ENCODE results near the gene CTRL.
A peak's percentile ranks its signal among the peaks of the same experiment; 100 is the strongest.
"Not testable (repeated sequence)": the region's sequence is repeated elsewhere in the genome, so short reads cannot be mapped to it uniquely, and the experiment has no call there.

Gene CTRL

DNA sequence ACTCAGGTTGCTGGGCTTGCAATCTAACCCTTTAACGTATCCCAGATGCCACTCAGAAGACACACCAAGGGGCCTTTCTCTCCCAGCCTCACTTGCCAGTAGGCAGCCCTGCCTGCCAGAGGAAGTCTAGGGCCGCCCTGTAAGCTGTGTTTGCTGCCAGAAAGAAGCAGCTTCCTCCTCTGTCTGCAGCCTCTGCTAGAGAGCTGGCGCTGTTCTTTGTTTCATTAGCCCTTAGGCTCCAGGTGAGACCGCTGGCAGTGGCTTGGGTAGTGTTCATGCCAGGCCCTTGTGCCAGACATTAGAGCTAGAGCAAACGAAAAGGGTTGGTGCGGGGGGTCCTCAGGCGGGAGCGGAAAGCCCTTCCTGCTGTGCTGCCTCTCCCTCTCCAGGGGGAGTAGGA lies 8.9 kb downstream of the CTRL start:
- no peak for DNase-seq

DNA sequence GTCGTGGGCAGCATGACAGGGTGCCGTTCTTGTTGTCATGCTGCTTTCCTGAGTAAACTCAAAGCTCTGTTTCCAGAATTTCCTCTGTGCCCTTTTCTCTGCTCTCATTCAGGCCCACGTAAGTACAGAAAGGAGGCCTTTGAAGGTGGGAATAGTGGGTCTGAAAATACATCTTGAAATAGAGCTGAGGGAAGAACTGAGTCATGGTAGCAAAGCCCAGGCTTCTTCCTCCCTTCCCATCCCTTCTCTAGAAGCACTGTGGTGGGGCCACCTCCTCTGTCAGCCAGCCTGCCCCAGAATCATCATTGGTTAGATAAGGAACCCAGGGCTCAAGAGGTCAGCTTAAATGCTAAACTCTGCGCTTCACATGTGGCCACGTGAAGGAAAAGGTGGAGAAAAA lies 9.4 kb downstream of the CTRL start:
- DNase-seq = no peak

DNA sequence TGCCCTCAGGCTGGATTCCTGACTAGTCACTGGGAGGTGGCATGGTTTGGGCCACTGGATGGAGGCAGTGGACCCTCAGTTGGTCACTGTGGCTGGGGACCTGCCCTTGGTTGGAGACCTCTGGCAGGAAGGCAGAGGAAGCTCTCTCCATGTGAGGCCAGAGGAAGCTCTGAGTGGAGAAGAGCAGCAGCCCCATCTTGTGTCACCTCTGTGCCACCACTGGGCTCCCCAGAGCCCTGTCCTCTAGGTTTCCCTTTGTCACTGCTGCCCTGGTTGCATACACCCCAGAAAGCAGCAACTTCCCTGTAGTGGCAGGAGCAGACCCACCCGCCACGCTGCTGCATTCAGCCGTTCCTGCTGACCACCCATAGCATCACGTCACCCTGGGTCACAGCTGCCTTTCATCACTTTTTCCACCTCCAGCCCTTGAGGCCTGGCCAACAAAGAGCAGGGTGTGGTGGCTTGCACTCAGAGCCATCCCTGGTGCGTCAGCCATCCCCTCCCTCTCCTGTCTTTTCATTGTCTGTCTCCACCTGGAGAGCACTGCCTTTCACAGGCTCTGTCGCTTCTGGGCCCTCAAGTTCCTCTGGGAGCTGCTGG lies 11.9 kb downstream of the CTRL start:
- no peak for DNase-seq

DNA sequence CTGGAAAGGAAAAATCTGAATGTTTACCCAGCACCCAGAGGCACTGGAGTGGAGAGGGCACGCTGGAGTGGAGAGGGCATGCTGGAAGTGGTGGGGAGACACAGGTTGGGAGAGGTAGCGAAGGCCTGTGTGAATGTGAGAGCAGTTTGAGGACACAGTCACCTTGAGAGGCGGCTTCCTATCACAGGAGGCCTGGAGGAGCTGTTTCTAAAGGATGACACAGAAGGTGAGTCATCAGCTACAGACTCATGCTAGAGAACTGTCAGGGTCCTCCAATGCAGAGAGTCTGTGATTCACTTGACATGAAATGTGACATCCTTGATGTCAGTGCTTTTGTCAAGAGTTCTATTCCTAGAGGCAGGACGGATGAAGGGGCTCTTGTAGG lies 13.8 kb downstream of the CTRL start:
- DNase-seq = no peak

DNA sequence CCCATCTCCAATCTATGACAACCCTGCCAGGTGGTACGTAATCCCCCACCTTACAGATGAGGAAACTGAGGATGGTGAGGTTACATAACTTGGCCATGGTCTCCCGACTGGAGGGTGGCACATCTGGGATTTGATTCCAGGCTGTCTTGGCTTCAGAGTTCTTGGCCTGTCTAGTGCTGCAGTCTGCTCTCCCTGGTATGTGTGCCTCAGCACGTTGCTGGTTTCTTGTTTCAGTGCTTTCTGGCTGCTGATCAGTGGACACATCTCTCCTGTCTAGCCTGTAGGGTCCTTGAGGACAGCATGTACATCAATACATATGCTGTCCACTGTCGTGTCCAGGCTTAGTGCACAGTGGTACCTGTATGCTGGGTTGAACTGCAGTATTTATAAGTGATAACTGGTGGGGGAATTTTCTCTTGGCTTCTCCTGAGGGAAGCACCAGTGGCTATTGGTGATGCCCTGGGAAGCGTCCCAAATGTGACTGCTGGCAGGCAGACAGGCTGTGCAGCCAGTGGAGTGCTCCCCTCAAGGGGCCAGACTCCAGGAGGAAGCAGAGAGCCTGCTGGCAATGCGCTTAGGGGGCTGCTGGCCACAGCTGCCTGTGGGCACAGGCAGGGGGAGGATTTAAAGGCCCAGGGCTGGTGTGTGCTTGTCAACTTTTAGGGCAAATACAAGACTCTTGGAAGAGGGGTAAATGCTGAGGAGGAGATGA lies 14.4 kb downstream of the CTRL start:
- no peak for DNase-seq

DNA sequence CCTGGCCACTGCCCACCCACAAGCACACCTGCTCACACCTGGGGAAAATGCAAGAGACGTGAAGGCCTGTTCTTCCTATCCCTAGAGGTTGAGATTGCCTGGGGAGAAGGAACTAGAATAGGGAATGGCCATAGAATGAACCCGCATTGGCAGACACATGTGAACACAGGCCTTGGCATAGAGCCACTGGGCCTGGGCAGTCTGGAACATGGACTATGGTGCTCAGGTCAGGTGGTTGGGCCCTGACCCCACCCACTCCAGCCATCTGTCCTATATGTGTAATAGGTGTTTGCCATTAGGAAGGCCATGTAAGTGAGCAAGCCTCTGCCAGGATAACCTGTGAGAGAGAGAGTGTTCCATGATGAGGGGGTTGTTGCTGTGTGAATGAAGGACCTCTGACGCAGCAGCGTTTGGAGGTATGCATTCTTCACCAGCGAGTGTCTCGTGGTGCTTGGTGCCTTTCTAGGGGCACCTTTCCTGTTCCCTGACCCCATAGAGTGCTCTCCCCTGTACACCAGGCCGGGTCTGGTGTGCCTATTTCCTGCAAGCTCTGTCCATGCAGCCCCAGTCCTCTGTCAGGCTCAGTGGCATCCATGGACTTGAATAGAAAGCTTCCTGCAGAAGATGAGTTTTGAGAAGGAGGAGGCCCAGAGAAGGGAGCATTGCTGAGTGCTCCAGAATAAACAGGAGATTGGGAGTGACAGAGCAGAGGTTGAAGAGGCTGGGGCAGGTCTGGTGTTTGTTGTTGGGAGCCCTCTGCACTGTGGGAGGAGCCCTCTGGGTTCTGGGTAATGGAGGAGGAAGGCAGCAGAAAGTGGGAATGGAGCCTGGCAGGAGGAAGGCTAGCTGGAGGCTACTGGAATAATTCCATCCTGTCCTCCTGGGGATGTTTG lies 15.6 kb downstream of the CTRL start:
- no peak for DNase-seq

DNA sequence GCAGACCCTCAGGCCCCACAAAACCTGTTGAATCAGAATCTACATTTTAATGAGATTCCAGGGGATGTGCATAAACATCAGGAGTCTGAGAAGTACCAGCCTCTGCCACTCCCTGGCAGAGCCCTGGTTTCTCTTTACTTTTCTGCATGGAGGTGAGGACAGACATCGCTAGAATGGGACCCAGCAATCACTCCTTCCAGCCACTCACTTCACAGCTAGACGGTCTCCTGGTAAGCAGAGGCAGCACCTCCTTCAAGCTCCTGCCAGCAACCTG lies 16.2 kb downstream of the CTRL start:
- DNase-seq = not testable (repeated sequence)

DNA sequence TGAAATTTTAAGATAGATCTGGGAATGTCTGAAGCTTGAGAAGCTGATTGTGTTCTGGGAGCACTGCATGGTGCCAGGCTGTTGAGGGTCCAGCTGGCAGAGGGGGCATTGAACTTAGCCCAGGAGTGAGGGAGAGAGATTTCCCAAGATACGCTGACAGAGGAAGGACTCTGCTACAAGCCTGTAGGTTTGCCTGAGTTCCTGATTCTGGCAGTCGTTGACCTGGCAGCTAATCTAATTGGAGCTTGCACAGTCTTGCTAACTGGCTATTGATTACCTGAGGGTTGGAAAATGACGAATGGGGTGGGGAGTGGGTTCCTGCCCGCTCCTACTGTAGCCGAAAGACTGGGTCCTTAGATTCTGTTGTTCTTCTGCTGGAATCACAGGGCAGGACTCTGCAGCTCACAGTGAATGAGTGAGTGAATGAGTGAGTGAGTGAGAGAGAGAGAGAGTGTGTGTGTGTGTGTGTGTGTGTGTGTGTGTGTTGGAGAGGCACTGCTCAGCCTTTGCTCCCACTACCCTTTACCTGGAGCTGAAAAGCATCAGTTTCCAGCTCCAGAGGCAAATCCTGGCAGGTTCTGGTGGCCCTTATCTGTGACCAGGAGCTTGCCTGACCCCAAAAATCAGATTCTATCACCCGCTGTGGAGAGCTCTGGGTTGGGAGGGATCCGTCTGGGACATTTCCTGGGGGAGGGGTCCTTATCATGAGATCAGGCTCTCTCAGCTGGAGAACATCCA lies 16.7 kb downstream of the CTRL start:
- DNase-seq = no peak

DNA sequence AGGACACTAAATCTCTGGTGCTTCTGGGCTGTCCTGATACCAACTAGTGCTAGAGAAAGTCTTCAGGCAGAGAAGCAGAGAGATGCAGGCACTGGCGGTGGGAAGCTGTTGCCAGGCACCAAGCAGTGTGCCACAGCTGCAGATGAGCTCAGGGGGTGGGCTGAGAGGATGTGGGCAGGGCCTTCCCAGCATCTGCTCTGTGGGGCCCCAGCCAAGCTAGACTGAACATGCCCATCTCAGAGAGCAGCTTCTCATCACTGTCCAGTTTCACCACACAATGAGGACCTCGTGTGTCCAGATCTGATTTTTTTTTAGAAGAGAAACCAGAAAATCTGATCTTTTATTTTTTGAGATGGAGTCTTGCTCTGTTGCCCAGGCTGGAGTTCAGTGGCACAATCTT lies 21.5 kb downstream of the CTRL start:
- DNase-seq = no peak

DNA sequence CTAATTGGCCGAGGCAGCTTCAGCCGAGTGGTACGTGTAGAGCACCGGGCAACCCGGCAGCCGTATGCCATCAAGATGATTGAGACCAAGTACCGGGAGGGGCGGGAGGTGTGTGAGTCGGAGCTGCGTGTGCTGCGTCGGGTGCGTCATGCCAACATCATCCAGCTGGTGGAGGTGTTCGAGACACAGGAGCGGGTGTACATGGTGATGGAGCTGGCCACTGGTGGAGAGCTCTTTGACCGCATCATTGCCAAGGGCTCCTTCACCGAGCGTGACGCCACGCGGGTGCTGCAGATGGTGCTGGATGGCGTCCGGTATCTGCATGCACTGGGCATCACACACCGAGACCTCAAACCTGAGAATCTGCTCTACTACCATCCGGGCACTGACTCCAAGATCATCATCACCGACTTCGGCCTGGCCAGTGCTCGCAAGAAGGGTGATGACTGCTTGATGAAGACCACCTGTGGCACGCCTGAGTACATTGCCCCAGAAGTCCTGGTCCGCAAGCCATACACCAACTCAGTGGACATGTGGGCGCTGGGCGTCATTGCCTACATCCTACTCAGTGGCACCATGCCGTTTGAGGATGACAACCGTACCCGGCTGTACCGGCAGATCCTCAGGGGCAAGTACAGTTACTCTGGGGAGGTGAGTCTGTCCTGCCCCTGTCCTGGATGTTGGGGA lies 22.5 kb downstream of the CTRL start:
- no peak for DNase-seq

DNA sequence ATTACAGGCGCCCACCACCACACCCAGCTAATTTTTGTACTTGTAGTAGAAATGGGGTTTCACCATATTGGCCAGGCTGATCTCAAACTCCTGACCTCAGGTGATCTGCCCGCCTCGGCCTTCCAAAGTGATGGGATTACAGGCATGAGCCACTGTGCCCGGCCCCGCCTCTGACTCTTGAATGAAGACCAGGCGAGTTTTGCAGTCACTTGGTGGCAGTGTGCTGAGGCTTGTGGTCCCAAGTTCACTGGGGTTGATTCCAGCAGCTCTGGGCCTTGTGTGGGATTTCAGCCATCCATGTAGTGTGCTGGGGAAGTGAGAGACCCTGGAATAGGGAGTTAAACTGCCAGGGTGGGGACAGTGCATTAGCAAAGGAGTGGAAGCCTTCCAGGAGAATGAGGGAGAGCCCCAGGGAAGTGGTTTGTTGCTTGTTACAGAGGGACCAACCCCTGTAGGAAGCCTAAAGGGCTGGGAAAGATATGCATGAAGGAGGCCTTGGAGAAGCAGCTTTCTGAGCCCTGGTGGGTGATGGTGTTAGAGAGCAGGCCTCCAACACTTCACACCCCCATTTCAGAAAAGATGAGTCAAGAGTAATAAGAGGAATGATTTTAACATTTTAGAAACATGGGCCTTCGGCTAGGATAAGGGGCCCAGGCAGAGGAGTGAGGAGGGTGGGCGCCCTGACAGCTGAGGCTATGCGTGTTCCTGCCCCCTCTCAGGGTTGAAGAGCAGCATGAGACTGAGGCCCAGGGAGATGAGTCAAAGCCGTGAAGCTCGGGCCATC lies 24.1 kb downstream of the CTRL start:
- no peak for DNase-seq

DNA sequence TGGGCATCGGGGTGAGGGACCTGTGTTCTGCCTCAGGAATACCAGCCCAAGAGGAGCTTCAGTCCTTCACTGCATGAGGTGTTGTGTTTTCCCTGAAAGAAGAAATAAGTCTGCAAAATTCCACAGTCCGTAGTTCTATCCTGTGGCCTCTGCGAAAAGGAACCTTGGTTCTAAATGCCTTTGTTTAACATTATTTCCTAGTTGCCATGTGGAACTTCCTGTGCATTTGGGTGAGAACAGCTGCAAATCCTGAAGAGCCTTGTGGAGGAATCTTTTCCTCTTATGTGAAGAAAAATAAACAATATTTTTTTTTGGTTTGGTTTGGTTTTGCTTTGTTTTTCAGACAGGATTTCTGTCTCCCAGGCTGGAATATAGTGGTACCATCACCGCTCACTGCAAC lies 28.8 kb downstream of the CTRL start:
- no peak for DNase-seq

DNA sequence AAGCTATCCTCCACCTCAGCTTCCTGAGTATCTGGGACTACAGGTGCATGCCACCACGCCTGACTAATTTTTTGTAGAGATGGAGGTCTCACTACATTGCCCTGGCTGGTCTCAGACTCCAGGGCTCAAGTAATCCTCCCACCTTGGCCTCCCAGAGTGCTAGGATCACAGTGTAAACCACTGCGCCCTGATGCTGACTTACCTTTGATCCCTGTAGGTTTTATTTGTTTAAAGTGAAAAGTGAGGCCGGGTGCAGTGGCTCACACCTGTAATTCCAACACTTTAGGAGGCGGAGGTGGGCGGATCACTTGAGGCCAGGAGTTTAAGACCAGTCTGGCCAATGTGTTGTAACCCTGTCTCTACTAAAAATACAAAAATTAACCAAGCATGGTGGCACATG lies 29.9 kb downstream of the CTRL start:
- no peak for DNase-seq

DNA sequence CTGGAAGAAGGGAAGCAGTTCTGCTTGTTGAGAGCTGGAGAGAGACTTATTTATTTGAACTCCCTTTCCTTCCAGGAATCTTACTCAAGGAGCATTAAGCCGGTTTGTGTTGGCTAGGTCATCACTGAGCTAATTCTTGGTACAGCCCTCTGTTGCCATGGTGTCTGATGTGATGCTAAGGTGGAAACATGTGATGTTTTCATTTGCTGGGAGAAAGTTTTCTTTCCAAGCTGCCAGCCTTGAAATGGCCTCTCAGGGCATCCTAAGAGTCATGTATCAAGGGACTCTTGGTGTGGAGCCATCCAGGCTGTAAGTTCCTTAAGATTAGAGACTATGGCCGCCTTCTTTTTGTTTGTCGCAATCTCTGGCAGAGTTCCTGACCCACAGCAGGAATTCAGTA lies 34.4 kb downstream of the CTRL start:
- no peak for DNase-seq

DNA sequence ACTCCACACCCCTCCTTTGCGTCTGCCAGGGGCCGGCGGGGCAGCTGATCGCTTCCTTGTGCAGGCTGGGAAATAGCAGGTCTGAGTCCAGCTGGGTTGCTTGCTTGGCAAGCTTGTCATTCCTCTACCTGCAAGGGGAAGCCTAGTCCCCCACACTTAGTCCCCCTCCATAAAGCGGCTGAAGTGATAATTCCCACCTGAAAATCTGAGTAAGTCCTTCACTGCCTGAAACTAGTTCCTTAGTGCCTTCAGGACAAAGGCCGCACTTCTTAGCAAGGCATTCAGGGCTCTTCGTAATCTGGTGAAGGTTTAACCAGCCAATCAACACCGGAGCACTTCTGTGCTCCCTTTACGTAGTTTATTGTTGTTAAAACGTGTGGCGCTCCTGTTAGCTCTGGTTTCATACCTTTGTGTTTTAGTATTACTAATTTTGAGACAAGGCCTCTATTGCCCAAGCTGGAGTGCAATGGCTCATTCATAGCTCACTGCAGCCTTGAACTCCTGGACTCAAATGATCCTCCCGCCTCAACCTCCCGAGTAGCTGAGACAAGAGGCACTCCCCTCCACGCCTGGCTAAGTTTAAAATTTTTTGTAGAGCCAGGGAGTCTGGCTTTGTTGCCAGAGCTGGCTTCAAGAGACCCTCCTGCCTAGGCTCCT lies 37.8 kb downstream of the CTRL start:
- no peak for DNase-seq

DNA sequence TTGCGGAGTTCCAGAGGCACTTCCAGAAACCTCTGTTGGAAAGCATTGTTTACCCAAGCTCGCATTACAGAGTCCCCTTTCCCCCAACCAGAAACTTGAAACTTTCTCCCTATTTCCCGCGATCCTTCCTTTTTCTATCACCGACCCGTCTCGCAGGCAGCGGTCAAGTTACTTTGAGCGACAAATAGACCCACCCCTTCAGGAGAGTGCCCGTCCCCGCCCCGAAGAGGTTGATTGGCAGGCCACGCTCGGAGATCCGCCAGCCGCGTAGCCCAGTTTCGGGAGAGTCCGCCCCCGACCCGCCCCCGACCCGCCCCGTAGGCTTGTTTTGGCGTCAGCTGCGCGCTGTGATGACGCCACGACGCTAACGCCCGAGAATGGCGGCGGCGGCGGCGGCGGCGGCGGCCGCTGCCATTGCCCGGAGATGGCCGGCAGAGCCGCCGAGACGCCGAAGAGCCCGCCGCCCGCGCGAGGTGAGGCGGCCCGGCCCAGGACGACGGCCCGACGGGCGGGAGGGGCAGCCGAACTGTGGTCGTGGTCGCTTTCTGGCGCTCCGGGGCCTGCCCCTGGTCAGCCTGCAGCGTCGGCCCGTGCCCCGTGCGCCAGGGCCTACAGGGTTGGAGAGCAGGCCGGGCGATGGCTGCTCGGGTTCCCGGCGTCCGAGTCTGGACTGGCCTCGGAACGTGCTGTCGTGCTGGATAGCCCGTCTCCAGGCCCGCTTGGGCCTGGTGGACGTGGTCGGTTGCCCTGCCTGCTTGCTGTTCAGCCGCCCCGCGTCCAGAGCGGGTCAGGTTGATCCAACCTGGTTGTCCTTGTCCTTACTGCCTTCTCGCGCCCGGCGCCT lies 38.5 kb downstream of the CTRL start, which contains the start of gene PSKH1:
Gene PSKH1 (plus strand): TSS at position 356 of the 844 bp plus-strand sequence. CDS start 15,496 bp downstream, outside the sequence.
- peak; percentile 66 for DNase-seq

DNA sequence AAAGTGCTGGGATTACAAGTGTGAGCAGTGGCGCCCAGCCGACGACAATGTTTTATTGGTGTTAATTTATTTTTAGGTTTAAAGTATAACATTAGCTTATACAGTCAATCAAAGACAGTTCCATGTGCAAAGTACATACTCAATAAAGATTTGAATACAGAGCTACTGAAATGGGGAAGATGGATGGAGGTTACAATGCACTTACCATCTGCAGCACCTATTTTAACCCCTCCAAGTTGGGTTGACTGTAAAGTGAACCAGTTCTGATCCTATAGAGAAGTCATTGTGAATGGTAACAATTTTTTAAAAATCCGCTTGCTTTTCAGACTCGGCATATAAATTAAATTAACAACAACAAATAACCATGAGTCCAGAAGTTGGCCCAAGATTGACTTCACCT lies 39.3 kb downstream of the CTRL start:
- DNase-seq = no peak

DNA sequence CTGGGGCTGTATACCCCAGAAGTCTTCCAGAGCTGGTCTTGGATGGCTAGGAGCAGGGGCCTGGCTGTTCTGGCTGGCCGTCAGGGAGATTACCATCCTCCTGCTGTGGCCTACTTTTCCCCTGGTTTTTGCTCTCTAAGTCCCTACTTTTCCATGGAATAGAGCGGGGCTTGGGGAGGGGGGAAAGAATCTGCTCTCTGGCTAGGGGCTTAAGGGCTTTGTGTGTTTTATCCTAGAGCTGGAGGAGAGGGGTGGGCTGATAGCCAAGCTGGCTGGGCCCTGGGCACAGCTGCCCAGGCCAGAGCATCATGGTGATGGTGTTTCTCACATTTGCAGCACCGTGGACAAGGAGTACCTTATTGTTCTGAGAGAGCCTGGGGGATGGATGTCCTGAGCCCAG lies 43.3 kb downstream of the CTRL start:
- no peak for DNase-seq

DNA sequence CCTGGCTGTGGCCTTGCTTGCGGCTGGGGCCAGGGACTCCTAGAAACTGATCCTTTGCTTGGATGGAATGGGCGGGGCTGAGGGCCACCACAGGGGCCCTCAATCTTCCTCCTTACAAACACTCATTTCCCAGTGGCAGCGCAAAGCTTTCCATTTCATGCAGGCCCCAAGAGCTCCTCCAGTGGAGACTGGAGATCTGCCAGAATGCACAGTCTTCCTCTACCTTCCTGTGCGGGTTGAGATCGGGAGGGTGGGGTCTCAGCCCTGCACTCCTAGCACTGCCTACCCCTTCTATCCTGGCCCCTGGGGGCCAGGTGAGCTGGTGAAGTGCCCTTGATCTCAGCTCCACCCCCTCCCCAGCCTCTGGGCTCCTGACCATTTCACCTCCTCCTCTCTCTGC lies 45.3 kb downstream of the CTRL start:
- peak; percentile 33 for DNase-seq

DNA sequence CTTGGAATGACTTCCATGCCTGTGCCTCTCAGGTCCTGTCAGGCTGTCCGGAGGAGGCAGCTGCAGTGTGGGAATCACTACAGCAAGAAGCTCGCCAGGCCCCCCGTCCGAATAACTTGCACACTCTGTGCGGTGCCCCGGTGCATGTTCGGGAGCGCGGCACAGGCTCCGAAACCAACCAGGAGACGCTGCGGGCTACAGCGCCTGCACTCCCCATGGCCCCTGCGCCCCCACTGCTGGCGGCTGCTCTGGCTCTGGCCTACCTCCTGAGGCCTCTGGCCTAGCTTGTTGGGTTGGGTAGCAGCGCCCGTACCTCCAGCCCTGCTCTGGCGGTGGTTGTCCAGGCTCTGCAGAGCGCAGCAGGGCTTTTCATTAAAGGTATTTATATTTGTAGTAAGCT lies 45.7 kb downstream of the CTRL start:
- no peak for DNase-seq

DNA sequence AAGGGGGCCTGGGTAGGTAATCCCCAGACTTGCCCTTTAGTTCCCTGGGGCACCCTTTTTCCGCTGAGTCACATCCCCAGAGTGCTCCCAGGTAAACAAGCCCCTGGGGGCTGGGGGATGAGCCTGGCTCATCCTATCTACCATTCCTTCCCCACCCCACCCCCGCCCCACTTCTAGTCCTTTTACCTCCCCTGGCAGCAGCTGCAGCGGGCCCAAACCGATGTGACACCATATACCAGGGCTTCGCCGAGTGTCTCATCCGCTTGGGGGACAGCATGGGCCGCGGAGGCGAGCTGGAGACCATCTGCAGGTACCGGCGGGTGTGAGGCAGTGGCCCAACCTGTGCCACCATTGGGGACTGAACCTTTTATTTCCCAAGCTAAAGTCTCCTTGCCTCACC lies 46.1 kb downstream of the CTRL start:
- DNase-seq = no peak
